Fibroblast of the aortic adventitia (primary cell): ENCODE data around the gene TSTD2. TPM values are rescaled to one million over a fixed set of nuclear protein-coding genes. Genes with fewer than 3 reads are reported as not detected.

Experiments used
- DNase-seq: peaks from one replicate; pipeline ENCODE4 v3.0.0-alpha.2; 2010; ENCODE audit warnings: low read depth
- H3K4me3 ChIP-seq: 2 replicates; pipeline ENCODE4 v1.5.1; 2011; ENCODE audit warnings: low read depth, mild to moderate bottlenecking, control low read depth, low read length, moderate library complexity
- total RNA-seq: library from RNA; depleted of rRNA; stranded (reverse); fragments of >200 nt; gene quantifications from 2 replicates; pipeline ENCODE4 v1.2.3, GENCODE V29; 2012; ENCODE audit warnings: low replicate concordance
- TF ChIP-seq, protein P1 (sequence below): IDR thresholded peaks from 2 replicates; pipeline ENCODE4 v1.5.1; 2011; ENCODE audit warnings: mild to moderate bottlenecking, low read length, control low read depth, inconsistent platforms; ENCODE audit not compliant: insufficient read depth

Gene TSTD2
- total RNA-seq, 1 donor = 17.6 TPM

DNA sequence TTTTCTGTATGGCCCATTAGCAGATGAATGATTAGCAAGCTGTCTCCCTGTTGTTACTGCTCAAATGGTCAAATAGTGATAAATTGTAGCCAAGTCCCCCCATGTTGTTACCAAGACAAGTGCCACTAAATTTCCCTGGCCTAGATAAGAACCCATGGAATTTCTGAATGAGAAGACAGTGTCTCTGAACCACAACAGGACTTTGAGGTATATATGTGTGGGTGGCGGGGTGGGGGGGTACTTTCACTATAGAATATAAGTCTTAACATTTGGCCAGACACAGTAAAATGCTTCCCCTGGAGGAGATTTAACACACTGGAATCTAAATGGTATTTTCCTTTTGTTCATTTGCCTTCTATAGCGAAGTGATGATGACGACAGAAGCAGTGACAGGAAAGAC is 35.3 kb upstream of the TSTD2 start:
- no peak for DNase-seq
- TF ChIP-seq, protein P1, sequence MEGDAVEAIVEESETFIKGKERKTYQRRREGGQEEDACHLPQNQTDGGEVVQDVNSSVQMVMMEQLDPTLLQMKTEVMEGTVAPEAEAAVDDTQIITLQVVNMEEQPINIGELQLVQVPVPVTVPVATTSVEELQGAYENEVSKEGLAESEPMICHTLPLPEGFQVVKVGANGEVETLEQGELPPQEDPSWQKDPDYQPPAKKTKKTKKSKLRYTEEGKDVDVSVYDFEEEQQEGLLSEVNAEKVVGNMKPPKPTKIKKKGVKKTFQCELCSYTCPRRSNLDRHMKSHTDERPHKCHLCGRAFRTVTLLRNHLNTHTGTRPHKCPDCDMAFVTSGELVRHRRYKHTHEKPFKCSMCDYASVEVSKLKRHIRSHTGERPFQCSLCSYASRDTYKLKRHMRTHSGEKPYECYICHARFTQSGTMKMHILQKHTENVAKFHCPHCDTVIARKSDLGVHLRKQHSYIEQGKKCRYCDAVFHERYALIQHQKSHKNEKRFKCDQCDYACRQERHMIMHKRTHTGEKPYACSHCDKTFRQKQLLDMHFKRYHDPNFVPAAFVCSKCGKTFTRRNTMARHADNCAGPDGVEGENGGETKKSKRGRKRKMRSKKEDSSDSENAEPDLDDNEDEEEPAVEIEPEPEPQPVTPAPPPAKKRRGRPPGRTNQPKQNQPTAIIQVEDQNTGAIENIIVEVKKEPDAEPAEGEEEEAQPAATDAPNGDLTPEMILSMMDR = no peak
- no peak overlapping the region for H3K4me3 ChIP-seq

DNA sequence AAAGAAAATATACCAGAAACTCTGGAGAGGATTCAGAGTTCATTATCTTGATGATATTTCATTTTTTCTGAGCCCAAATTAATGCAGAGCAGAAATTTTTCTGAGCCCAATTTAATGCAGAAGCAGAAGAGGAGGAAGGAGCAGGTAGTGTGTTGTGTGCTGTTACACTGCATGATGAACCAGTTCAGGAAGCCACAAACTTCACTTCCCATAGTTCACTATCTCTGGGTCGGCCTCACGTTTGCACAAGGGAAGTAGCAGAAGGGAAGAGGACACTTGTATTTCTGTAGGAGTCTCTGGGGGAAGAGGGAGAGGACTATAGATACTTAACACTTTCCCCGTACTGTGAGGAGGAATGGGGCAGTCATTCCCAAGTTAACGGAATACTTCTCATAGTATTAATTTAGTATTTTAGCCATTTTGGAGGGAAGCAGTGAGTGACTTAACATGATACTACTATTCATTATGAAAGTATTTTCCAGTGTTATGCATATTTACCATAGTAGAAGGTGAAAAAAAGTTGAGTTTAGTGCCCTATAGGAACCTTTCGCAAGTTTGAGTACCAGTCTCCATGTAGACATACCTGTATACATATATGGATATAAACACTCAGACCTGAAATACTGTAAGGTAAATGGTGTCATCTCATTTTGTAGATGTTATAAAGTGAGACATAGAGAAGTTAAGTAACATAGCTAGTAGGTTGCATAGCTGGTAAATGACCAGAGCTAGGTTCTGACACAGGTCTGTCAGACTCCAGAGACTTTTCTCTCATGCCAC is 33.9 kb upstream of the TSTD2 start:
- no peak overlapping the region for H3K4me3 ChIP-seq
- no peak for DNase-seq
- TF ChIP-seq, protein P1 = no peak

DNA sequence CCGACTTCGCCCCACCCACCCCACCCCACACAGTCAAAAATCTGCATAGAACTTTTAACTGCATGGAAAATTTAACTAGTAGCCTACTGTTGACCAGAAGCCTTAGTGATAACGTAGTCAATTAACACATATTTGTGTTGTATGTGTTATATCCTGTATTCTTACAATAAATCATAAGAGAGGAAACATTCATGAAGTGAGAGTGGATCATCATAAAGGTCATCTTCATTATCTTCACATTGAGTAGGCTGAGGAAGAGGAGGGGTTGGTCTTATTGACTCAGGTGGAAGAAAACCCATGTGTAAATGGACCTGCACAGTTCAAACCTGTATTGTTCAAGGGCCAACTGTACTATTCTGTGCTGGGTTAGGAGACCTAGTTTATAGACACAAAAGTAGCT is 32.6 kb upstream of the TSTD2 start:
- TF ChIP-seq, protein P1 = no peak
- no peak overlapping the region for H3K4me3 ChIP-seq
- no peak for DNase-seq

DNA sequence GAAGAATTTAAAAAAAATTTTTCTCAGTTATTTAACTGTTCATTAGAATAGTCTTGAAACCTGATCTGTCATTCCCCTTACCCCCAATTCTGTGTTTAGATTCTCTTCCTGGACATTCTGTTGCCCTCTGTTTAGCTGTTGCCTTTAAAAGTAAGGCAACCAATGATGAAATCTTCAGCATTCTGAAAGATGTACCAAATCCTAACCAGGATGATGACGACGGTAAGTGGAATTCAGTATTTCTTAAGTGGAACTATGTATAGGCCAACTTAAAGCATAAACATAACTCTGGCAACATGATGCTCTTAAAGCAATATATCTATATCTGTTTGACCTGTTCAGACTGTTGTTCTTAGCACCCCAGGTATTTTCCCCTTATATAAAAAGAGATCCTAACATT is 27.7 kb upstream of the TSTD2 start:
- no peak overlapping the region for H3K4me3 ChIP-seq
- TF ChIP-seq, protein P1 = no peak
- no peak for DNase-seq

DNA sequence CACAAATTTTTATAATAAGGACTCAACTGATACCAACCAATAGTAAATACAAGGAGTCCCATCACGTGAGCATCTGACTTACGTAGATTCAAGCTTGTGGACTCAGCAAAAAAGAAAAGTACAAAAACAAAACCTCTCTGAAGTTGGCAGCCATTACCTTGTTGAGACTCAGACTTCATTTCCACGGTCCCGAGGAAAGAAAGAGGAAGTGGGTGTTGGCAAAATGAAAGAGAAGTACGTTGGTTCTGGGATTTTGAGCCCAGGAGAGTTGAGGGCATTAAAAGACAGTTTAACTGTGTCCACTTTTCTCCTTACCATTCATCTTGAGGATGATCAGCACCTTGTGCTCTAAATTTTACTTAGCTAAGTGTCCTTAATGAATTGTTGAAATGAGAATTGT is 27.2 kb upstream of the TSTD2 start:
- no peak for DNase-seq
- no peak overlapping the region for H3K4me3 ChIP-seq
- TF ChIP-seq, protein P1 = no peak

DNA sequence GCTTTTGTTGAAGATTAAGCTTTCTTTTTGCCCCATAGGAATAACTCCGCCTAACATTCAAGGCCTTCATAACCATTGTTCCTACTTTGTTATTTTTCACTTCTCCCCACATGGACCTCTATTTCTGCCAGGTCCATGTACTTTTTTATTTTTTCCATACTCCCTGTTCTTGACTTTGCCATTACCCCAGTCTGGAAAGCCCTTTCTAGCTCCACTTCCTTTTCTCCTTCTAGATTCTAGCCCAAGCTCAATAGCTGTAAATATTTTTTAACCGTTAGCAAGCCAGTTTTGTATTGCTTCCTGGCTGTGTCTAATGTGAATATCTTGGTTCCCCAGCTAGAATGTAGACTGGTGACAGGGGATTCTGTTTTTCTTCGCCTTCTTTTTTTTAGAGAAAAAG is 26.6 kb upstream of the TSTD2 start:
- TF ChIP-seq, protein P1 = no peak
- no peak overlapping the region for H3K4me3 ChIP-seq
- no peak for DNase-seq

DNA sequence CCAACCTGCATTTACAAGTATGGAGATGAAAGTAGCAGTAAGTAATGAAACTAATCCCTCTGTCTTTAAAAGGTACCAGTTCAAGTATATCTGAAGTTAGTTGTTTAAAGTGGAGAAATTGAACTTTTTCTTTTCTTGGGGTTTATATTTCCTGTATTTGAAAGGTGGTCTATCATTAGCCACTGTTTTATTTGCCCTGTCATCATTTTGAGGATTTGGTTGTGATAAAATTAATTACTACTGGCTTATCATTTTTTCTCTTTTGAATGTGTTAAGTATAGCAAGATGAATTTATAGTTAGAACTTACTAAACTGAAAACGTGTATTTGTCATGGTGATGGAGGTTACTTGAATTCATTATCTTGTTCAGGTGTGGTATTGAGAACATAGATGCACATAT is 25.5 kb upstream of the TSTD2 start:
- H3K4me3 ChIP-seq = no peak overlapping the region
- DNase-seq = no peak
- TF ChIP-seq, protein P1 = no peak
